ENCODE data around the gene BTBD17.

BTBD17 gene

GRCh38 chr17:74335529-74336062 lies 26.1 kb downstream of the BTBD17 start:
- DNase-seq (ENCODE audit: low read depth), result no peak

GRCh38 chr17:74334393-74335039 lies 27.2 kb downstream of the BTBD17 start:
- no peak for DNase-seq (ENCODE audit: low read depth)

- DNase-seq (ENCODE audit: low read depth), result no peak
Observed at GRCh38 chr17:74332763-74333283, 28.8 kb downstream of the BTBD17 start.

- no peak for DNase-seq (ENCODE audit: low read depth)
Observed at GRCh38 chr17:74332017-74332650, 29.5 kb downstream of the BTBD17 start.

GRCh38 chr17:74330446-74330845 lies 31.2 kb downstream of the BTBD17 start:
- DNase-seq (ENCODE audit: low read depth), result no peak

GRCh38 chr17:74329378-74329777 lies 32.3 kb downstream of the BTBD17 start:
- no peak for DNase-seq (ENCODE audit: low read depth)

- DNase-seq (ENCODE audit: low read depth), result no peak
Observed at GRCh38 chr17:74328487-74328886, 33.2 kb downstream of the BTBD17 start.

GRCh38 chr17:74326506-74326905 lies 35.2 kb downstream of the BTBD17 start:
- DNase-seq (ENCODE audit: low read depth), result no peak

GRCh38 chr17:74325743-74326379 lies 35.8 kb downstream of the BTBD17 start, which contains the start of gene KIF19:
TSS of gene KIF19 (plus strand) at chr17:74326226. CDS start at chr17:74326350, 124 bp downstream.
- DNase-seq (ENCODE audit: low read depth), result peak; percentile 26

GRCh38 chr17:74325376-74325742 lies 36.3 kb downstream of the BTBD17 start:
- DNase-seq (ENCODE audit: low read depth), result no peak

- no peak for DNase-seq (ENCODE audit: low read depth)
Observed at GRCh38 chr17:74324521-74324920, 37.1 kb downstream of the BTBD17 start.

- DNase-seq (ENCODE audit: low read depth), result no peak
Observed at GRCh38 chr17:74318391-74318790, 43.3 kb downstream of the BTBD17 start.

- no peak for DNase-seq (ENCODE audit: low read depth)
Observed at GRCh38 chr17:74317071-74317470, 44.6 kb downstream of the BTBD17 start.

- no peak for DNase-seq (ENCODE audit: low read depth)
Observed at GRCh38 chr17:74316220-74316619, 45.4 kb downstream of the BTBD17 start.

GRCh38 chr17:74314877-74315276 lies 46.8 kb downstream of the BTBD17 start:
- DNase-seq (ENCODE audit: low read depth), result no peak

GRCh38 chr17:74309902-74310301 lies 51.8 kb downstream of the BTBD17 start:
- DNase-seq (ENCODE audit: low read depth), result no peak

- DNase-seq (ENCODE audit: low read depth), result no peak
Observed at GRCh38 chr17:74307984-74308773, 53.5 kb downstream of the BTBD17 start.
